GM23338 (cell line): Measurements from ENCODE around the gene CAMKK2. TPM values are rescaled to one million over a fixed set of nuclear protein-coding genes. Genes with fewer than 3 reads are reported as not detected.

ENCODE experiments used
- ATAC-seq: fragments of 200-7000 bp; cut with Tn5 transposase; 3 replicates; pipeline ENCODE4 v1.9.1; 2020
- DNase-seq: peaks from one replicate; pipeline ENCODE4 v3.0.0-alpha.2; 2015; ENCODE audit warnings: low spot score
- H2AFZ ChIP-seq: fragments of 200-600 bp; sonication (generic); 2 replicates; pipeline ENCODE4 v1.8.0; 2016; ENCODE audit warnings: antibody characterized with exemption, mild to moderate bottlenecking, moderate library complexity
- H3F3A ChIP-seq: fragments of 200-600 bp; sonication (generic); replicated peaks from 2 replicates; pipeline ENCODE4 v1.8.0; 2017; ENCODE audit warnings: antibody characterized with exemption, mixed run types, low read depth
- H3K27ac ChIP-seq: fragments of 200-600 bp; sonication (generic); 2 replicates; pipeline ENCODE4 v1.6.1; 2016; ENCODE audit warnings: low read depth
- H3K27me3 ChIP-seq: fragments of 200-600 bp; sonication (generic); 2 replicates; pipeline ENCODE4 v1.8.0; 2016; ENCODE audit warnings: mild to moderate bottlenecking, mixed run types, moderate library complexity; ENCODE audit not compliant: insufficient read depth
- H3K36me3 ChIP-seq: fragments of 200-600 bp; sonication (generic); 2 replicates; pipeline ENCODE4 v1.8.0; 2016; ENCODE audit warnings: mild to moderate bottlenecking; ENCODE audit not compliant: insufficient read depth
- H3K4me1 ChIP-seq: fragments of 200-600 bp; sonication (generic); 2 replicates; pipeline ENCODE4 v1.8.0; 2016; ENCODE audit warnings: mild to moderate bottlenecking, moderate library complexity; ENCODE audit not compliant: insufficient read depth
- H3K4me2 ChIP-seq: fragments of 200-600 bp; sonication (generic); 2 replicates; pipeline ENCODE4 v1.7.1; 2017; ENCODE audit warnings: mixed run types
- H3K4me3 ChIP-seq: fragments of 200-600 bp; sonication (generic); 2 replicates; pipeline ENCODE4 v1.6.1; 2016; ENCODE audit warnings: mixed run types
- H3K79me2 ChIP-seq: fragments of 200-600 bp; sonication (generic); replicated peaks from 2 replicates; pipeline ENCODE4 v1.8.0; 2017; ENCODE audit warnings: mild to moderate bottlenecking; ENCODE audit not compliant: insufficient read depth
- H3K9me2 ChIP-seq: fragments of 200-600 bp; sonication (generic); 2 replicates; pipeline ENCODE4 v1.8.0; 2017; ENCODE audit not compliant: insufficient read depth
- H4K20me1 ChIP-seq: fragments of 200-600 bp; sonication (generic); replicated peaks from 2 replicates; pipeline ENCODE4 v1.8.0; 2017; ENCODE audit warnings: mild to moderate bottlenecking; ENCODE audit not compliant: insufficient read depth
- H3K27ac Mint-ChIP-seq: 2 replicates; pipeline ENCODE4 v1.8.0; 2020; ENCODE audit warnings: inconsistent platforms, mild to moderate bottlenecking, moderate library complexity, mixed read lengths
- H3K27me3 Mint-ChIP-seq: 3 replicates; pipeline ENCODE4 v1.8.0; 2022; ENCODE audit warnings: low read depth, mild to moderate bottlenecking, moderate library complexity, mixed read lengths, inconsistent platforms; ENCODE audit not compliant: insufficient read depth, poor library complexity
- H3K36me3 Mint-ChIP-seq: 3 replicates; pipeline ENCODE4 v1.8.0; 2021; ENCODE audit warnings: low read depth, mild to moderate bottlenecking, inconsistent platforms, moderate library complexity, mixed read lengths
- H3K4me1 Mint-ChIP-seq: 3 replicates; pipeline ENCODE4 v1.8.0; 2020; ENCODE audit warnings: mild to moderate bottlenecking, inconsistent platforms, mixed read lengths
- H3K4me3 Mint-ChIP-seq: 3 replicates; pipeline ENCODE4 v1.8.0; 2021; ENCODE audit warnings: moderate library complexity, mild to moderate bottlenecking, inconsistent platforms, mixed read lengths
- H3K9me3 Mint-ChIP-seq: 3 replicates; pipeline ENCODE4 v1.8.0; 2020; ENCODE audit warnings: moderate library complexity, mild to moderate bottlenecking, inconsistent platforms, mixed read lengths
- CREB1 ChIP-seq: fragments of 250-450 bp; sonication (Bioruptor Pico); IDR thresholded peaks from 2 replicates; pipeline ENCODE4 v1.5.0; 2020; ENCODE audit warnings: low read depth, mild to moderate bottlenecking, moderate library complexity
- EZH2 ChIP-seq: fragments of 200-600 bp; sonication (generic); IDR thresholded peaks from one replicate; pipeline ENCODE4 v1.8.0; 2017; ENCODE audit warnings: antibody characterized with exemption, mild to moderate bottlenecking, low read depth; ENCODE audit not compliant: unreplicated experiment
- EZH2phosphoT487 ChIP-seq: fragments of 200-600 bp; sonication (generic); IDR thresholded peaks from one replicate; pipeline ENCODE4 v1.8.1; 2018; ENCODE audit warnings: antibody characterized with exemption; ENCODE audit not compliant: unreplicated experiment
- JUNB ChIP-seq: IDR thresholded peaks from one replicate; pipeline ENCODE4 v1.6.1; 2016; ENCODE audit warnings: antibody characterized with exemption; ENCODE audit not compliant: unreplicated experiment
- NANOG ChIP-seq: IDR thresholded peaks from 2 replicates; pipeline ENCODE4 v1.6.1; 2016; ENCODE audit warnings: antibody characterized with exemption, borderline replicate concordance
- POLR2AphosphoS5 ChIP-seq: IDR thresholded peaks from 2 replicates; pipeline ENCODE4 v1.6.1; 2016; ENCODE audit warnings: antibody characterized with exemption, low read depth
- STAT1 ChIP-seq: IDR thresholded peaks from one replicate; pipeline ENCODE4 v1.6.1; 2016; ENCODE audit warnings: antibody characterized with exemption; ENCODE audit not compliant: unreplicated experiment
- ZNF114 ChIP-seq: fragments of 250-450 bp; sonication (Bioruptor Pico); IDR thresholded peaks from 2 replicates; pipeline ENCODE4 v1.5.0; 2020; ENCODE audit warnings: mild to moderate bottlenecking, moderate library complexity
- ZNF331 ChIP-seq: fragments of 250-450 bp; sonication (Bioruptor Pico); IDR thresholded peaks from 2 replicates; pipeline ENCODE4 v1.5.0; 2020; ENCODE audit warnings: low read depth, mild to moderate bottlenecking, moderate library complexity
- polyA plus RNA-seq: library from polyadenylated mRNA; unstranded; fragments of >200 nt; fragmentation: Nextera tagmentation; extraction: Ambion mirVana; gene quantifications from 2 replicates; pipeline ENCODE4 v1.2.1, GENCODE V29; 2016
- total RNA-seq: library from RNA; depleted of rRNA; stranded (reverse); fragments of >200 nt; shearing (Covaris generic); gene quantifications from 2 replicates; pipeline ENCODE4 v1.2.3, GENCODE V29; 2014
- TF ChIP-seq, protein P1 (sequence below): IDR thresholded peaks from 2 replicates; pipeline ENCODE4 v1.6.1; 2016; ENCODE audit warnings: antibody characterized with exemption
- TF ChIP-seq, protein P2 (sequence below): fragments of 250-450 bp; sonication (Bioruptor Pico); IDR thresholded peaks from 2 replicates; pipeline ENCODE4 v1.5.0; 2020; ENCODE audit warnings: mild to moderate bottlenecking, moderate library complexity
- TF ChIP-seq, protein P3 (sequence below): IDR thresholded peaks from one replicate; pipeline ENCODE4 v1.6.1; 2018; ENCODE audit warnings: antibody characterized with exemption; ENCODE audit not compliant: unreplicated experiment
- TF ChIP-seq, protein P4 (sequence below), 2 experiments: fragments of 200-600 bp in 1 of 2; sonication (generic) in 1 of 2; conservative IDR thresholded peaks; 2 replicates each; pipeline versions ENCODE4 v1.5.1 to v1.6.1; 2016 to 2017; ENCODE audit warnings: antibody characterized with exemption in 2 of 2, low read depth in 2 of 2, mild to moderate bottlenecking in 2 of 2, moderate library complexity in 1 of 2

Gene CAMKK2
- total and polyA plus RNA-seq, 2 experiments from 2014 or later = 10.3 to 26.4 TPM

DNA sequence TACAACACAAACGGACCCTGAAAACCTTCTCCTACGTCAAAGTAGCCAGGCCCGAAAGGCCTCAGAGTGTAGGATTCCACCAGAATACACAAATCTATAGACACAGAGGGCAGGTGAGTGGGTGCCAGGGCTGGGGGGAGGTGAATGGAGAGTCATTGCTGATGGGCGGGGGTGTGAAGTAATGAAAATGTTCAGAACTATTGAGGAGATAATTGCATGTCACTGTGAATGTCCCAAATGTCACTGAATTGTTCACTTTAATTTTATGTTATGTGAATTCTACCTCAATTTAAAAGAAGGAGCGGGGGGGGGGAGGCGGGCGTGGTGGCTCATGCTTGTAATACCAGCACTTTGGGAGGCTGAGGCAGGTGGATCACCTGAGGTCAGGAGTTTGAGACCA lies 50.6 kb downstream of the CAMKK2 start:
- H3K4me3 Mint-ChIP-seq = no peak overlapping the region
- H3K79me2 ChIP-seq = no peaks in the 10 kb centered on the region
- H3K4me3 ChIP-seq = no peak overlapping the region
- no peaks in the 10 kb centered on the region; the same call in 1 of the 2 replicates for H4K20me1 ChIP-seq
- no peaks in the 10 kb centered on the region for H3K9me3 Mint-ChIP-seq
- DNase-seq (no peak), ATAC-seq (no peak)
- no peak overlapping the region for H3K27ac Mint-ChIP-seq
- no peaks in the 10 kb centered on the region for H3K9me2 ChIP-seq
- no peak overlapping the region for H2AFZ ChIP-seq
- peaks cover 26% of the 10 kb centered on the region for H3K36me3 Mint-ChIP-seq
- no peak overlapping the region for H3K4me2 ChIP-seq
- no peaks in the 10 kb centered on the region for H3K27me3 ChIP-seq
- H3K4me1 ChIP-seq = no peaks in the 10 kb centered on the region; the same call in 1 of the 2 replicates
- no peak overlapping the region for H3K27ac ChIP-seq
- peaks cover 6% of the 10 kb centered on the region for H3K27me3 Mint-ChIP-seq
- no peaks in the 10 kb centered on the region for H3F3A ChIP-seq
- H3K4me1 Mint-ChIP-seq = peaks cover 8% of the 10 kb centered on the region; the same call in 2 of the 3 replicates
- H3K36me3 ChIP-seq = no peaks in the 10 kb centered on the region
- TF ChIP-seq, protein P1, sequence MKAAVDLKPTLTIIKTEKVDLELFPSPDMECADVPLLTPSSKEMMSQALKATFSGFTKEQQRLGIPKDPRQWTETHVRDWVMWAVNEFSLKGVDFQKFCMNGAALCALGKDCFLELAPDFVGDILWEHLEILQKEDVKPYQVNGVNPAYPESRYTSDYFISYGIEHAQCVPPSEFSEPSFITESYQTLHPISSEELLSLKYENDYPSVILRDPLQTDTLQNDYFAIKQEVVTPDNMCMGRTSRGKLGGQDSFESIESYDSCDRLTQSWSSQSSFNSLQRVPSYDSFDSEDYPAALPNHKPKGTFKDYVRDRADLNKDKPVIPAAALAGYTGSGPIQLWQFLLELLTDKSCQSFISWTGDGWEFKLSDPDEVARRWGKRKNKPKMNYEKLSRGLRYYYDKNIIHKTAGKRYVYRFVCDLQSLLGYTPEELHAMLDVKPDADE = no peak
- TF ChIP-seq STAT1 (no peak), POLR2AphosphoS5 (no peak), EZH2 (no peak), NANOG (no peak), ZNF114 (CRISPR knock-in tag) (no peak), ZNF331 (CRISPR knock-in tag) (no peak), EZH2phosphoT487 (no peak), JUNB (no peak), CREB1 (CRISPR knock-in tag) (no peak)
- TF ChIP-seq, protein P2, sequence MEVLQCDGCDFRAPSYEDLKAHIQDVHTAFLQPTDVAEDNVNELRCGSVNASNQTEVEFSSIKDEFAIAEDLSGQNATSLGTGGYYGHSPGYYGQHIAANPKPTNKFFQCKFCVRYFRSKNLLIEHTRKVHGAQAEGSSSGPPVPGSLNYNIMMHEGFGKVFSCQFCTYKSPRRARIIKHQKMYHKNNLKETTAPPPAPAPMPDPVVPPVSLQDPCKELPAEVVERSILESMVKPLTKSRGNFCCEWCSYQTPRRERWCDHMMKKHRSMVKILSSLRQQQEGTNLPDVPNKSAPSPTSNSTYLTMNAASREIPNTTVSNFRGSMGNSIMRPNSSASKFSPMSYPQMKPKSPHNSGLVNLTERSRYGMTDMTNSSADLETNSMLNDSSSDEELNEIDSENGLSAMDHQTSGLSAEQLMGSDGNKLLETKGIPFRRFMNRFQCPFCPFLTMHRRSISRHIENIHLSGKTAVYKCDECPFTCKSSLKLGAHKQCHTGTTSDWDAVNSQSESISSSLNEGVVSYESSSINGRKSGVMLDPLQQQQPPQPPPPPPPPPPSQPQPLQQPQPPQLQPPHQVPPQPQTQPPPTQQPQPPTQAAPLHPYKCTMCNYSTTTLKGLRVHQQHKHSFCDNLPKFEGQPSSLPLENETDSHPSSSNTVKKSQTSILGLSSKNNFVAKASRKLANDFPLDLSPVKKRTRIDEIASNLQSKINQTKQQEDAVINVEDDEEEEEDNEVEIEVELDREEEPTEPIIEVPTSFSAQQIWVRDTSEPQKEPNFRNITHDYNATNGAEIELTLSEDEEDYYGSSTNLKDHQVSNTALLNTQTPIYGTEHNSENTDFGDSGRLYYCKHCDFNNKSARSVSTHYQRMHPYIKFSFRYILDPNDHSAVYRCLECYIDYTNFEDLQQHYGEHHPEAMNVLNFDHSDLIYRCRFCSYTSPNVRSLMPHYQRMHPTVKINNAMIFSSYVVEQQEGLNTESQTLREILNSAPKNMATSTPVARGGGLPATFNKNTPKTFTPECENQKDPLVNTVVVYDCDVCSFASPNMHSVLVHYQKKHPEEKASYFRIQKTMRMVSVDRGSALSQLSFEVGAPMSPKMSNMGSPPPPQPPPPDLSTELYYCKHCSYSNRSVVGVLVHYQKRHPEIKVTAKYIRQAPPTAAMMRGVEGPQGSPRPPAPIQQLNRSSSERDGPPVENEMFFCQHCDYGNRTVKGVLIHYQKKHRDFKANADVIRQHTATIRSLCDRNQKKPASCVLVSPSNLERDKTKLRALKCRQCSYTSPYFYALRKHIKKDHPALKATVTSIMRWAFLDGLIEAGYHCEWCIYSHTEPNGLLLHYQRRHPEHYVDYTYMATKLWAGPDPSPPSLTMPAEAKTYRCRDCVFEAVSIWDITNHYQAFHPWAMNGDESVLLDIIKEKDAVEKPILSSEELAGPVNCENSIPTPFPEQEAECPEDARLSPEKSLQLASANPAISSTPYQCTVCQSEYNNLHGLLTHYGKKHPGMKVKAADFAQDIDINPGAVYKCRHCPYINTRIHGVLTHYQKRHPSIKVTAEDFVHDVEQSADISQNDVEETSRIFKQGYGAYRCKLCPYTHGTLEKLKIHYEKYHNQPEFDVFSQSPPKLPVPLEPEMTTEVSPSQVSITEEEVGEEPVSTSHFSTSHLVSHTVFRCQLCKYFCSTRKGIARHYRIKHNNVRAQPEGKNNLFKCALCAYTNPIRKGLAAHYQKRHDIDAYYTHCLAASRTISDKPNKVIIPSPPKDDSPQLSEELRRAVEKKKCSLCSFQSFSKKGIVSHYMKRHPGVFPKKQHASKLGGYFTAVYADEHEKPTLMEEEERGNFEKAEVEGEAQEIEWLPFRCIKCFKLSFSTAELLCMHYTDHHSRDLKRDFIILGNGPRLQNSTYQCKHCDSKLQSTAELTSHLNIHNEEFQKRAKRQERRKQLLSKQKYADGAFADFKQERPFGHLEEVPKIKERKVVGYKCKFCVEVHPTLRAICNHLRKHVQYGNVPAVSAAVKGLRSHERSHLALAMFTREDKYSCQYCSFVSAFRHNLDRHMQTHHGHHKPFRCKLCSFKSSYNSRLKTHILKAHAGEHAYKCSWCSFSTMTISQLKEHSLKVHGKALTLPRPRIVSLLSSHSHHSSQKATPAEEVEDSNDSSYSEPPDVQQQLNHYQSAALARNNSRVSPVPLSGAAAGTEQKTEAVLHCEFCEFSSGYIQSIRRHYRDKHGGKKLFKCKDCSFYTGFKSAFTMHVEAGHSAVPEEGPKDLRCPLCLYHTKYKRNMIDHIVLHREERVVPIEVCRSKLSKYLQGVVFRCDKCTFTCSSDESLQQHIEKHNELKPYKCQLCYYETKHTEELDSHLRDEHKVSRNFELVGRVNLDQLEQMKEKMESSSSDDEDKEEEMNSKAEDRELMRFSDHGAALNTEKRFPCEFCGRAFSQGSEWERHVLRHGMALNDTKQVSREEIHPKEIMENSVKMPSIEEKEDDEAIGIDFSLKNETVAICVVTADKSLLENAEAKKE (CRISPR knock-in tag) = no peak
- TF ChIP-seq, protein P3, sequence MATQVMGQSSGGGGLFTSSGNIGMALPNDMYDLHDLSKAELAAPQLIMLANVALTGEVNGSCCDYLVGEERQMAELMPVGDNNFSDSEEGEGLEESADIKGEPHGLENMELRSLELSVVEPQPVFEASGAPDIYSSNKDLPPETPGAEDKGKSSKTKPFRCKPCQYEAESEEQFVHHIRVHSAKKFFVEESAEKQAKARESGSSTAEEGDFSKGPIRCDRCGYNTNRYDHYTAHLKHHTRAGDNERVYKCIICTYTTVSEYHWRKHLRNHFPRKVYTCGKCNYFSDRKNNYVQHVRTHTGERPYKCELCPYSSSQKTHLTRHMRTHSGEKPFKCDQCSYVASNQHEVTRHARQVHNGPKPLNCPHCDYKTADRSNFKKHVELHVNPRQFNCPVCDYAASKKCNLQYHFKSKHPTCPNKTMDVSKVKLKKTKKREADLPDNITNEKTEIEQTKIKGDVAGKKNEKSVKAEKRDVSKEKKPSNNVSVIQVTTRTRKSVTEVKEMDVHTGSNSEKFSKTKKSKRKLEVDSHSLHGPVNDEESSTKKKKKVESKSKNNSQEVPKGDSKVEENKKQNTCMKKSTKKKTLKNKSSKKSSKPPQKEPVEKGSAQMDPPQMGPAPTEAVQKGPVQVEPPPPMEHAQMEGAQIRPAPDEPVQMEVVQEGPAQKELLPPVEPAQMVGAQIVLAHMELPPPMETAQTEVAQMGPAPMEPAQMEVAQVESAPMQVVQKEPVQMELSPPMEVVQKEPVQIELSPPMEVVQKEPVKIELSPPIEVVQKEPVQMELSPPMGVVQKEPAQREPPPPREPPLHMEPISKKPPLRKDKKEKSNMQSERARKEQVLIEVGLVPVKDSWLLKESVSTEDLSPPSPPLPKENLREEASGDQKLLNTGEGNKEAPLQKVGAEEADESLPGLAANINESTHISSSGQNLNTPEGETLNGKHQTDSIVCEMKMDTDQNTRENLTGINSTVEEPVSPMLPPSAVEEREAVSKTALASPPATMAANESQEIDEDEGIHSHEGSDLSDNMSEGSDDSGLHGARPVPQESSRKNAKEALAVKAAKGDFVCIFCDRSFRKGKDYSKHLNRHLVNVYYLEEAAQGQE = no peak
- TF ChIP-seq, protein P4, sequence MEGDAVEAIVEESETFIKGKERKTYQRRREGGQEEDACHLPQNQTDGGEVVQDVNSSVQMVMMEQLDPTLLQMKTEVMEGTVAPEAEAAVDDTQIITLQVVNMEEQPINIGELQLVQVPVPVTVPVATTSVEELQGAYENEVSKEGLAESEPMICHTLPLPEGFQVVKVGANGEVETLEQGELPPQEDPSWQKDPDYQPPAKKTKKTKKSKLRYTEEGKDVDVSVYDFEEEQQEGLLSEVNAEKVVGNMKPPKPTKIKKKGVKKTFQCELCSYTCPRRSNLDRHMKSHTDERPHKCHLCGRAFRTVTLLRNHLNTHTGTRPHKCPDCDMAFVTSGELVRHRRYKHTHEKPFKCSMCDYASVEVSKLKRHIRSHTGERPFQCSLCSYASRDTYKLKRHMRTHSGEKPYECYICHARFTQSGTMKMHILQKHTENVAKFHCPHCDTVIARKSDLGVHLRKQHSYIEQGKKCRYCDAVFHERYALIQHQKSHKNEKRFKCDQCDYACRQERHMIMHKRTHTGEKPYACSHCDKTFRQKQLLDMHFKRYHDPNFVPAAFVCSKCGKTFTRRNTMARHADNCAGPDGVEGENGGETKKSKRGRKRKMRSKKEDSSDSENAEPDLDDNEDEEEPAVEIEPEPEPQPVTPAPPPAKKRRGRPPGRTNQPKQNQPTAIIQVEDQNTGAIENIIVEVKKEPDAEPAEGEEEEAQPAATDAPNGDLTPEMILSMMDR (conservative IDR thresholded peaks at IDR 0.05; ENCODE audit: low read depth in 2 of 2) = no peak
